MM.1S (cell line): ENCODE data around the gene LRFN2.

ENCODE experiments used
- DNase-seq: peaks from one replicate; pipeline ENCODE4 v3.0.0-alpha.2; 2015
- H2AFZ ChIP-seq: fragments of 300-600 bp; sonication (generic); 2 replicates; pipeline ENCODE4 v1.6.0; 2016; ENCODE audit warnings: antibody characterized with exemption, low read length
- H3F3A ChIP-seq: fragments of 300-600 bp; sonication (generic); 2 replicates; pipeline ENCODE4 v1.6.1; 2016; ENCODE audit warnings: mild to moderate bottlenecking, antibody characterized with exemption, low read length, moderate library complexity, mixed read lengths; ENCODE audit not compliant: insufficient read depth
- H3K27ac ChIP-seq: fragments of 300-600 bp; sonication (generic); 2 replicates; pipeline ENCODE4 v1.5.1; 2016; ENCODE audit warnings: mild to moderate bottlenecking, low read length
- H3K27me3 ChIP-seq: fragments of 300-600 bp; sonication (generic); replicated peaks from 2 replicates; pipeline ENCODE4 v1.6.0; 2016; ENCODE audit warnings: low read length; ENCODE audit not compliant: insufficient read depth
- H3K36me3 ChIP-seq: fragments of 300-600 bp; sonication (generic); replicated peaks from 2 replicates; pipeline ENCODE4 v1.6.1; 2016; ENCODE audit warnings: mild to moderate bottlenecking, low read length, mixed read lengths; ENCODE audit not compliant: insufficient read depth
- H3K4me1 ChIP-seq: fragments of 300-600 bp; sonication (generic); 2 replicates; pipeline ENCODE4 v1.6.1; 2016; ENCODE audit warnings: low read length, mixed read lengths
- H3K4me2 ChIP-seq: fragments of 300-600 bp; sonication (generic); 2 replicates; pipeline ENCODE4 v1.6.0; 2016; ENCODE audit warnings: low read depth, low read length
- H3K4me3 ChIP-seq: fragments of 300-600 bp; sonication (generic); 2 replicates; pipeline ENCODE4 v1.5.1; 2016; ENCODE audit warnings: low read length, mixed read lengths
- H3K79me2 ChIP-seq: fragments of 300-600 bp; sonication (generic); 2 replicates; pipeline ENCODE4 v1.6.1; 2016; ENCODE audit warnings: mixed run types, low read length, mixed read lengths
- H3K9ac ChIP-seq: fragments of 300-600 bp; sonication (generic); 2 replicates; pipeline ENCODE4 v1.6.1; 2016; ENCODE audit warnings: low read length, mixed read lengths
- H3K9me2 ChIP-seq: fragments of 300-600 bp; sonication (generic); replicated peaks from 2 replicates; pipeline ENCODE4 v1.6.1; 2016; ENCODE audit warnings: mild to moderate bottlenecking, low read length, mixed read lengths; ENCODE audit not compliant: insufficient read depth
- H3K9me3 ChIP-seq: fragments of 300-600 bp; sonication (generic); replicated peaks from 2 replicates; pipeline ENCODE4 v1.6.1; 2016; ENCODE audit warnings: mild to moderate bottlenecking, low read length, mixed read lengths; ENCODE audit not compliant: insufficient read depth
- H4K20me1 ChIP-seq: fragments of 300-600 bp; sonication (generic); 2 replicates; pipeline ENCODE4 v1.6.1; 2016; ENCODE audit warnings: mild to moderate bottlenecking, low read length, moderate library complexity, mixed read lengths; ENCODE audit not compliant: insufficient read depth
- CTCF ChIP-seq: fragments of 300-600 bp; sonication (generic); IDR thresholded peaks from 2 replicates; pipeline ENCODE4 v1.5.1; 2016; ENCODE audit warnings: antibody characterized with exemption, low read length, mixed read lengths
- EZH2 ChIP-seq: fragments of 300-600 bp; sonication (generic); optimal IDR thresholded peaks from 2 replicates; pipeline ENCODE3; 2017; ENCODE audit warnings: low read depth, mild to moderate bottlenecking, antibody characterized with exemption, low read length, mixed read lengths
- EZH2phosphoT487 ChIP-seq: fragments of 300-600 bp; sonication (generic); IDR thresholded peaks from 2 replicates; pipeline ENCODE4 v1.6.1; 2018; ENCODE audit warnings: antibody characterized with exemption, low read length

The LRFN2 gene

DNA sequence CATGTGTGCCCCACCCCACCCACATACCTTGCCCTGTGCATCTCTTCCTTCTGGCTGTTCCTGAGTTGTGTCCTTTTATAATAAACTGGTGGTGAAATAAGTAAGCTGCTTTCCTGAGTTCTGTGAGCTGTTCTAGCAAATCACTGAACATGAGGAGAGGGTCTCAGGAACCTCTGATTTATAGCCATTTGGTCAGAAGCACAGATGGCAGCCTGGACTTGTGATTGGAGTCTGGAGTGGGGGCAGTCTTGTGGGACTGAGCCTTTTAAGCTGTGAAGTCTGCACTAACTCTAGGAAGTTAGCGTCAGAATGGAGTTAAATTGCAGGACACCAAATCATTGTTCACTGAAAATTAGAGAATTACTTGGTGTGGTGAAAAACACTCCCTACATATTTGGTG, 245.4 kb downstream of the LRFN2 start:
- Histone ChIP-seq H3K79me2 (no peaks in the 10 kb centered on the region), H3K27ac (no peak overlapping the region)

More for the DNA sequence above, 245.4 kb downstream of the LRFN2 start:
- DNase-seq = no peak
- no peak overlapping the region for H3K4me3 ChIP-seq
- no peaks in the 10 kb centered on the region for H3K36me3 ChIP-seq
- no peak overlapping the region for H3K4me2 ChIP-seq
- no peaks in the 10 kb centered on the region for H3K27me3 ChIP-seq
- no peaks in the 10 kb centered on the region for H3K4me1 ChIP-seq
- H3K9me3 ChIP-seq = no peaks in the 10 kb centered on the region
- no peaks in the 10 kb centered on the region for H3K9me2 ChIP-seq
- TF ChIP-seq CTCF = no peak
- TF ChIP-seq EZH2 = no peak
- no peak for TF ChIP-seq EZH2phosphoT487
- H3F3A ChIP-seq = no peaks in the 10 kb centered on the region
- no peak overlapping the region for H3K9ac ChIP-seq
- no peaks in the 10 kb centered on the region for H4K20me1 ChIP-seq
- no peak overlapping the region for H2AFZ ChIP-seq
